NCI-H2107 (cell line): Measurements from ENCODE around the gene PRR11.
A peak's percentile ranks its signal among the peaks of the same experiment; 100 is the strongest.
"Not testable (repeated sequence)": the region's sequence is repeated elsewhere in the genome, so short reads cannot be mapped to it uniquely, and the experiment has no call there.

ENCODE experiments used
- DNase-seq: peaks from one replicate; lab custom pipeline; 2025; lab: John Stamatoyannopoulos, UW

The PRR11 gene

GRCh38 chr17:59220328-59221158, 65.0 kb downstream of the PRR11 start, which contains the start of gene GDPD1:
GDPD1 (plus strand) TSS chr17:59220511; CDS start chr17:59220610, 99 bp downstream.
- DNase-seq = peak; percentile 92

- DNase-seq = no peak
Measured at GRCh38 chr17:59221159-59221847, 65.8 kb downstream of the PRR11 start.

GRCh38 chr17:59223813-59224212, 68.3 kb downstream of the PRR11 start:
- DNase-seq = no peak

- not testable (repeated sequence) for DNase-seq
Measured at GRCh38 chr17:59228588-59228987, 73.0 kb downstream of the PRR11 start.

- no peak for DNase-seq
Measured at GRCh38 chr17:59230764-59231163, 75.2 kb downstream of the PRR11 start.

- DNase-seq = no peak
Measured at GRCh38 chr17:59234631-59235030, 79.1 kb downstream of the PRR11 start.

- no peak for DNase-seq
Measured at GRCh38 chr17:59238906-59239305, 83.4 kb downstream of the PRR11 start.

- no peak for DNase-seq
Measured at GRCh38 chr17:59244081-59244480, 88.5 kb downstream of the PRR11 start.
